Activated CD8-positive, alpha-beta memory T cell treated with anti-CD3 and anti-CD28 coated beads for 4 hours (primary cell): ENCODE results near the gene BTBD8.

ENCODE experiments used
- DNase-seq, 2 donors: peaks; one replicate each; pipeline ENCODE4 v3.0.0-alpha.2; 2020; ENCODE audit warnings: low read depth in 2 of 2

BTBD8 gene

GRCh38 chr1:92091625-92092024, 11.5 kb downstream of the BTBD8 start:
- DNase-seq: no peak

- no peak for DNase-seq
Observed at GRCh38 chr1:92094090-92094489, 13.9 kb downstream of the BTBD8 start.

- no peak for DNase-seq
Observed at GRCh38 chr1:92094595-92094994, 14.4 kb downstream of the BTBD8 start.

GRCh38 chr1:92095874-92096273, 15.7 kb downstream of the BTBD8 start:
- no peak for DNase-seq

- DNase-seq: no peak
Observed at GRCh38 chr1:92096317-92096716, 16.2 kb downstream of the BTBD8 start.

- no peak for DNase-seq
Observed at GRCh38 chr1:92105546-92106081, 25.5 kb downstream of the BTBD8 start.

GRCh38 chr1:92108631-92109030, 28.5 kb downstream of the BTBD8 start:
- DNase-seq: no peak

GRCh38 chr1:92117526-92117925, 37.4 kb downstream of the BTBD8 start:
- DNase-seq: no peak

GRCh38 chr1:92118826-92119225, 38.7 kb downstream of the BTBD8 start:
- DNase-seq: no peak

GRCh38 chr1:92123868-92124267, 43.7 kb downstream of the BTBD8 start:
- no peak for DNase-seq

- no peak for DNase-seq
Observed at GRCh38 chr1:92125204-92125603, 45.1 kb downstream of the BTBD8 start.

- no peak for DNase-seq
Observed at GRCh38 chr1:92126088-92126487, 45.9 kb downstream of the BTBD8 start.

GRCh38 chr1:92134331-92134730, 54.2 kb downstream of the BTBD8 start:
- DNase-seq: no peak

- DNase-seq: no peak
Observed at GRCh38 chr1:92136341-92136740, 56.2 kb downstream of the BTBD8 start.

GRCh38 chr1:92154934-92155333, 74.8 kb downstream of the BTBD8 start:
- DNase-seq: no peak

- no peak for DNase-seq
Observed at GRCh38 chr1:92159593-92159992, 79.4 kb downstream of the BTBD8 start.

- DNase-seq: no peak
Observed at GRCh38 chr1:92165389-92165788, 85.2 kb downstream of the BTBD8 start.

- no peak for DNase-seq
Observed at GRCh38 chr1:92167151-92167550, 87.0 kb downstream of the BTBD8 start.

- DNase-seq: no peak
Observed at GRCh38 chr1:92168657-92169056, 88.5 kb downstream of the BTBD8 start.

- no peak for DNase-seq
Observed at GRCh38 chr1:92169214-92170005, 89.3 kb downstream of the BTBD8 start.

- DNase-seq: no peak
Observed at GRCh38 chr1:92184632-92185031, 104.5 kb downstream of the BTBD8 start.

GRCh38 chr1:92186081-92186480, 105.9 kb downstream of the BTBD8 start:
- no peak for DNase-seq

GRCh38 chr1:92188436-92189255, 108.5 kb downstream of the BTBD8 start:
- no peak for DNase-seq
